GM12878 (cell line): Measurements from ENCODE around the gene PDIA5. TPM values are rescaled to one million over a fixed set of nuclear protein-coding genes. Genes with fewer than 3 reads are reported as not detected.

ENCODE experiments used
- ATAC-seq: fragments of 200-7000 bp; cut with Tn5 transposase; 3 replicates; pipeline ENCODE4 v1.9.1; 2020; ENCODE audit warnings: mild to moderate bottlenecking, moderate library complexity
- BruUV-seq: library from RNA; stranded (reverse); fragments of 400-500 nt; replicated peaks from 2 replicates; lab custom pipeline; 2021; lab: Mats Ljungman, UMichigan
- CTCF ChIA-PET: fragments of 300-600 bp; sonication (Branson Sonifier 250); formaldehyde crosslinking; extraction: SDS; loops from one replicate; lab custom pipeline; 2021; ENCODE audit warnings: inconsistent platforms; lab: Yijun Ruan, JAX
- POLR2A ChIA-PET: fragments of 350-600 bp; formaldehyde crosslinking; extraction: SDS; loops from one replicate; lab custom pipeline; 2021; ENCODE audit warnings: inconsistent platforms; lab: Charles Lee
- RAD21 ChIA-PET: fragments of 300-600 bp; sonication (Branson Sonifier 250); formaldehyde crosslinking; loops from one replicate; lab custom pipeline; 2023; ENCODE audit warnings: antibody characterized with exemption; ENCODE audit not compliant: unreplicated experiment; lab: Charles Lee
- SMC1A ChIA-PET: fragments of 300-600 bp; sonication (Branson Sonifier 250); formaldehyde crosslinking; loops from one replicate; lab custom pipeline; 2023; ENCODE audit not compliant: unreplicated experiment, uncharacterized antibody; lab: Charles Lee
- DNase-seq: peaks from one replicate; pipeline ENCODE4 v3.0.0-alpha.2; 2011; ENCODE audit warnings: low read depth, low spot score
- FAIRE-seq: peaks from 3 replicates; lab custom pipeline; 2011; peaks lifted over from hg19 to GRCh38; lab: Jason Lieb, UNC
- H2AFZ ChIP-seq: 2 replicates; pipeline ENCODE4 v1.6.0; 2011; ENCODE audit warnings: low read depth, low read length, control low read depth; ENCODE audit not compliant: control insufficient read depth
- H3K27ac ChIP-seq: 2 replicates; pipeline ENCODE4 v1.5.1; 2011; ENCODE audit warnings: control low read depth; ENCODE audit not compliant: control insufficient read depth, insufficient read depth
- H3K27me3 ChIP-seq, 2 experiments: replicated peaks in 1 of 2; 2 replicates each; pipeline versions ENCODE4 v1.6.0 to v1.6.1; 2011; ENCODE audit warnings: low read length in 1 of 2; ENCODE audit not compliant: control insufficient read depth in 2 of 2, insufficient read depth in 2 of 2
- H3K36me3 ChIP-seq, 2 experiments: 2 replicates each; pipeline ENCODE4 v1.5.1; 2011; ENCODE audit warnings: low read length in 1 of 2; ENCODE audit not compliant: control insufficient read depth in 2 of 2, insufficient read depth in 2 of 2
- H3K4me1 ChIP-seq: 2 replicates; pipeline ENCODE4 v1.6.1; 2011; ENCODE audit warnings: mild to moderate bottlenecking, low read length, moderate library complexity, mixed read lengths; ENCODE audit not compliant: control insufficient read depth, insufficient read depth
- H3K4me2 ChIP-seq: 2 replicates; pipeline ENCODE4 v1.6.0; 2011; ENCODE audit warnings: control low read depth; ENCODE audit not compliant: control insufficient read depth, insufficient read depth
- H3K4me3 ChIP-seq: fragments of 200-600 bp; sonication (generic); 2 replicates; pipeline ENCODE4 v1.5.1; 2016
- H3K79me2 ChIP-seq: 2 replicates; pipeline ENCODE4 v1.6.0; 2011; ENCODE audit warnings: low read length; ENCODE audit not compliant: control insufficient read depth, insufficient read depth
- H3K9ac ChIP-seq: 2 replicates; pipeline ENCODE4 v1.8.0; 2011; ENCODE audit warnings: low read length, control low read depth, mixed read lengths; ENCODE audit not compliant: control insufficient read depth, insufficient read depth
- H3K9me3 ChIP-seq: replicated peaks from 3 replicates; pipeline ENCODE4 v1.5.1; 2011; ENCODE audit warnings: mild to moderate bottlenecking, low read length; ENCODE audit not compliant: control insufficient read depth, insufficient read depth
- H4K20me1 ChIP-seq: 2 replicates; pipeline ENCODE4 v1.6.0; 2011; ENCODE audit not compliant: control insufficient read depth, insufficient read depth
- BMI1 ChIP-seq: fragments of 450-650 bp; IDR thresholded peaks from 2 replicates; pipeline ENCODE4 v1.6.1; 2016; ENCODE audit warnings: mild to moderate bottlenecking, moderate library complexity, borderline replicate concordance
- CTCF ChIP-seq, 3 experiments: IDR thresholded peaks in 2 of 3; conservative IDR thresholded peaks in 1 of 3; 2 replicates each; pipeline ENCODE4 v1.5.1; 2011; ENCODE audit warnings: low read depth in 3 of 3, low read length in 3 of 3, mild to moderate bottlenecking in 3 of 3, control low read depth in 2 of 3, moderate library complexity in 2 of 3, inconsistent platforms in 1 of 3, mixed read lengths in 1 of 3; ENCODE audit not compliant: control insufficient read depth in 2 of 3, insufficient read depth in 1 of 3; ENCODE audit errors: extremely low read depth in 1 of 3
- E2F8 ChIP-seq: fragments of 450-650 bp; IDR thresholded peaks from 2 replicates; pipeline ENCODE4 v1.6.1; 2018; ENCODE audit warnings: mild to moderate bottlenecking, low read depth, moderate library complexity; ENCODE audit not compliant: partially characterized antibody
- HSF1 ChIP-seq: fragments of 150-350 bp; IDR thresholded peaks from 2 replicates; pipeline ENCODE4 v1.6.1; 2014; ENCODE audit warnings: mild to moderate bottlenecking, low read depth, low read length
- NR2F1 ChIP-seq: fragments of 450-650 bp; conservative IDR thresholded peaks from 2 replicates; pipeline ENCODE4 v1.6.1; 2017; ENCODE audit warnings: mild to moderate bottlenecking
- NRF1 ChIP-seq: conservative IDR thresholded peaks from 2 replicates; pipeline ENCODE4 v1.6.1; 2011; ENCODE audit warnings: mild to moderate bottlenecking, low read depth, low read length, improper control_type of control experiment
- POLR2A ChIP-seq: IDR thresholded peaks from 2 replicates; pipeline ENCODE4 v1.6.1; 2011; ENCODE audit warnings: low read depth, mild to moderate bottlenecking, low read length
- RBBP5 ChIP-seq: fragments of 200-600 bp; sonication (generic); conservative IDR thresholded peaks from 2 replicates; pipeline ENCODE4 v1.6.1; 2016
- RCOR1 ChIP-seq: conservative IDR thresholded peaks from 2 replicates; pipeline ENCODE4 v1.6.1; 2012; ENCODE audit warnings: low read depth, low read length, improper control_type of control experiment
- TCF12 ChIP-seq: IDR thresholded peaks from 2 replicates; pipeline ENCODE4 v1.6.1; 2011; ENCODE audit warnings: low read depth, mild to moderate bottlenecking, low read length
- YBX1 ChIP-seq: fragments of 450-650 bp; IDR thresholded peaks from 2 replicates; pipeline ENCODE4 v1.6.1; 2016; ENCODE audit warnings: antibody characterized with exemption
- WGBS: methylation state at CpG from one replicate; pipeline ENCODE4 v1.1.6; 2016; ENCODE audit warnings: low lambda C conversion rate; ENCODE audit not compliant: insufficient replicate concordance, insufficient coverage; ENCODE audit errors: missing lambda C conversion rate; 5-methylcytosine and 5-hydroxymethylcytosine counted together
- in situ Hi-C: fragments of 300-500 bp; cut with MboI; formaldehyde crosslinking; loops from 9 replicates; pipeline ENCODE4 v1.14.3; 2018; ENCODE audit warnings: mixed read lengths
- intact Hi-C: fragments of 100-400 bp; cut with micrococcal nuclease; formaldehyde crosslinking; loops from one replicate; pipeline ENCODE4 v1.14.2; 2022; ENCODE audit not compliant: unreplicated experiment
- polyA plus RNA-seq, 11 experiments: library from polyadenylated mRNA; depleted of rRNA in 4 of 11; unstranded in 6 of 11; stranded (reverse) in 5 of 11; fragments of >200 nt; fragmentation: Nextera tagmentation in 4 of 11; fragmentation: Illumina TruSeq in 1 of 11; extraction: Ambion mirVana in 4 of 11; extraction: Trizol in 1 of 11; gene quantifications; 1 replicate in 1 of 11; 2 replicates in 10 of 11; pipeline versions ENCODE4 v1.2.1 to v1.2.3, GENCODE V29; 2011 to 2016; ENCODE audit warnings: inconsistent platforms in 2 of 11, missing spikeins in 2 of 11, low read depth in 1 of 11
- total RNA-seq, 4 experiments: library from RNA; depleted of rRNA in 3 of 4; stranded (reverse); fragments of >200 nt in 3 of 4; fragmentation: Illumina TruSeq in 1 of 4; extraction: Trizol in 1 of 4; gene quantifications; 2 replicates each; pipeline versions ENCODE4 v1.2.1 to v1.2.3, GENCODE V29; 2013 to 2021

Gene PDIA5
- total and polyA plus RNA-seq, 10 of the 15 experiments (the other 5 are each of a cell fraction or from before 2014, with no cell fraction given) = 4.1 to 24.8 (median 19.2) TPM

GRCh38 chr3:123119802-123120201 lies 53.0 kb downstream of the PDIA5 start:
- BruUV-seq = no TSS peak
- Histone ChIP-seq H2AFZ (no peak overlapping the region), H3K4me1 (no peaks in the 10 kb centered on the region; the same call in 1 of the 2 replicates), H3K27me3 (no peaks in the 10 kb centered on the region), H3K79me2 (no peaks in the 10 kb centered on the region), H3K4me2 (no peak overlapping the region), H3K9ac (no peak overlapping the region), H4K20me1 (no peaks in the 10 kb centered on the region), H3K36me3 (peaks cover 10 to 25% of the 10 kb centered on the region in 2 experiments; a peak in 3 of 4 replicates), H3K9me3 (no peaks in the 10 kb centered on the region), H3K27ac (no peak overlapping the region), H3K4me3 (no peak overlapping the region)
- in situ Hi-C loops = no loop called here
- no peak for DNase-seq
- ChIA-PET POLR2A (no interaction called here), RAD21 (no interaction called here), CTCF (no interaction called here), SMC1A (no interaction called here)
- TF ChIP-seq NRF1 = no peak
- no peak for TF ChIP-seq CTCF (IDR thresholded peaks at IDR 0.05 in 2 of 3, conservative IDR thresholded peaks at IDR 0.05 in 1 of 3; ENCODE audit: control insufficient read depth in 2 of 3, extremely low read depth in 1 of 3, insufficient read depth in 1 of 3, low read depth in 3 of 3, low read length in 3 of 3)
- TF ChIP-seq BMI1 = no peak
- TF ChIP-seq HSF1 = no peak
- no peak for TF ChIP-seq POLR2A
- no peak for TF ChIP-seq RCOR1
- TF ChIP-seq NR2F1 = no peak
- no peak for TF ChIP-seq RBBP5
- no peak for TF ChIP-seq YBX1
- no peak for TF ChIP-seq TCF12
- no peak for TF ChIP-seq E2F8
- no peak for ATAC-seq
- no peak for FAIRE-seq
- intact Hi-C loops = no loop called here
- WGBS = 76% methylated on average over 5 of the region's 5 CpGs
